Hepatocyte (in vitro differentiated cells): Measurements from ENCODE around the gene DBT. TPM values are rescaled to one million over a fixed set of nuclear protein-coding genes. Genes with fewer than 3 reads are reported as not detected.

ENCODE experiments used
- DNase-seq: peaks from one replicate; pipeline ENCODE4 v3.0.0-alpha.2; 2016; ENCODE audit warnings: low spot score
- H2AFZ ChIP-seq: fragments of 200-600 bp; sonication (generic); 2 replicates; pipeline ENCODE4 v1.6.0; 2016; ENCODE audit warnings: antibody characterized with exemption, mild to moderate bottlenecking
- H3K27ac ChIP-seq: fragments of 200-600 bp; sonication (generic); 2 replicates; pipeline ENCODE4 v1.5.1; 2016; ENCODE audit warnings: mild to moderate bottlenecking
- H3K27me3 ChIP-seq: fragments of 200-600 bp; sonication (generic); 2 replicates; pipeline ENCODE4 v1.6.1; 2016
- H3K36me3 ChIP-seq: fragments of 200-600 bp; sonication (generic); replicated peaks from 2 replicates; pipeline ENCODE4 v1.5.1; 2016; ENCODE audit warnings: low read depth; ENCODE audit not compliant: insufficient read depth
- H3K4me1 ChIP-seq: fragments of 200-600 bp; sonication (generic); 2 replicates; pipeline ENCODE4 v1.5.1; 2016; ENCODE audit warnings: mild to moderate bottlenecking, moderate library complexity; ENCODE audit not compliant: insufficient read depth
- H3K4me2 ChIP-seq: fragments of 200-600 bp; sonication (generic); 2 replicates; pipeline ENCODE4 v1.6.0; 2016
- H3K4me3 ChIP-seq: fragments of 200-600 bp; sonication (generic); 2 replicates; pipeline ENCODE4 v1.5.1; 2016; ENCODE audit warnings: mild to moderate bottlenecking
- H3K79me2 ChIP-seq: fragments of 200-600 bp; sonication (generic); 2 replicates; pipeline ENCODE4 v1.6.0; 2017; ENCODE audit warnings: mild to moderate bottlenecking
- H3K9me2 ChIP-seq: fragments of 200-600 bp; sonication (generic); replicated peaks from 2 replicates; pipeline ENCODE4 v1.6.0; 2017; ENCODE audit warnings: mild to moderate bottlenecking; ENCODE audit not compliant: insufficient read depth
- H3K9me3 ChIP-seq: fragments of 200-600 bp; sonication (generic); 2 replicates; pipeline ENCODE4 v1.5.1; 2016; ENCODE audit warnings: low read depth, mild to moderate bottlenecking
- H4K20me1 ChIP-seq: fragments of 200-600 bp; sonication (generic); 2 replicates; pipeline ENCODE4 v1.6.0; 2016; ENCODE audit warnings: mild to moderate bottlenecking; ENCODE audit not compliant: insufficient read depth, poor library complexity, severe bottlenecking
- EZH2 ChIP-seq: fragments of 200-600 bp; sonication (generic); IDR thresholded peaks from 2 replicates; pipeline ENCODE4 v1.6.1; 2016; ENCODE audit warnings: antibody characterized with exemption, mild to moderate bottlenecking, borderline replicate concordance
- EZH2phosphoT487 ChIP-seq: fragments of 200-600 bp; sonication (generic); IDR thresholded peaks from one replicate; pipeline ENCODE4 v1.6.1; 2018; ENCODE audit warnings: antibody characterized with exemption, mild to moderate bottlenecking, low read depth, moderate library complexity; ENCODE audit not compliant: unreplicated experiment, severe bottlenecking
- WGBS: methylation state at CpG from one replicate; pipeline ENCODE4 v1.1.6; 2016; ENCODE audit warnings: low lambda C conversion rate; ENCODE audit errors: missing lambda C conversion rate; 5-methylcytosine and 5-hydroxymethylcytosine counted together
- polyA plus RNA-seq: library from polyadenylated mRNA; unstranded; fragments of >200 nt; fragmentation: Nextera tagmentation; extraction: Ambion mirVana; gene quantifications from 2 replicates; pipeline ENCODE4 v1.2.1, GENCODE V29; 2016
- total RNA-seq: library from RNA; depleted of rRNA; stranded (reverse); fragments of >200 nt; gene quantifications from 2 replicates; pipeline ENCODE4 v1.2.3, GENCODE V29; 2014
- TF ChIP-seq, protein P1 (sequence below): fragments of 200-600 bp; sonication (generic); IDR thresholded peaks from 2 replicates; pipeline ENCODE4 v1.5.1; 2016; ENCODE audit warnings: antibody characterized with exemption, mild to moderate bottlenecking; ENCODE audit not compliant: poor library complexity

DBT gene
- total and polyA plus RNA-seq, 2 experiments from 2014 or later: 9.2 to 11.8 TPM

GRCh38 chr1:100147875-100148274 is 101.8 kb downstream of the DBT start:
- no peaks in the 10 kb centered on the region for H3K36me3 ChIP-seq
- H3K9me3 ChIP-seq: no peaks in the 10 kb centered on the region
- H4K20me1 ChIP-seq: no peaks in the 10 kb centered on the region
- no peak overlapping the region for H3K4me3 ChIP-seq
- H3K27me3 ChIP-seq: no peaks in the 10 kb centered on the region
- no peak overlapping the region for H3K27ac ChIP-seq
- WGBS: 95% methylated on average over 4 of the region's 4 CpGs
- H3K4me1 ChIP-seq: no peaks in the 10 kb centered on the region
- H3K9me2 ChIP-seq: no peaks in the 10 kb centered on the region
- no peaks in the 10 kb centered on the region for H3K79me2 ChIP-seq
- no peak overlapping the region for H3K4me2 ChIP-seq
- DNase-seq: no peak
- no peak for TF ChIP-seq EZH2phosphoT487
- TF ChIP-seq, protein P1, sequence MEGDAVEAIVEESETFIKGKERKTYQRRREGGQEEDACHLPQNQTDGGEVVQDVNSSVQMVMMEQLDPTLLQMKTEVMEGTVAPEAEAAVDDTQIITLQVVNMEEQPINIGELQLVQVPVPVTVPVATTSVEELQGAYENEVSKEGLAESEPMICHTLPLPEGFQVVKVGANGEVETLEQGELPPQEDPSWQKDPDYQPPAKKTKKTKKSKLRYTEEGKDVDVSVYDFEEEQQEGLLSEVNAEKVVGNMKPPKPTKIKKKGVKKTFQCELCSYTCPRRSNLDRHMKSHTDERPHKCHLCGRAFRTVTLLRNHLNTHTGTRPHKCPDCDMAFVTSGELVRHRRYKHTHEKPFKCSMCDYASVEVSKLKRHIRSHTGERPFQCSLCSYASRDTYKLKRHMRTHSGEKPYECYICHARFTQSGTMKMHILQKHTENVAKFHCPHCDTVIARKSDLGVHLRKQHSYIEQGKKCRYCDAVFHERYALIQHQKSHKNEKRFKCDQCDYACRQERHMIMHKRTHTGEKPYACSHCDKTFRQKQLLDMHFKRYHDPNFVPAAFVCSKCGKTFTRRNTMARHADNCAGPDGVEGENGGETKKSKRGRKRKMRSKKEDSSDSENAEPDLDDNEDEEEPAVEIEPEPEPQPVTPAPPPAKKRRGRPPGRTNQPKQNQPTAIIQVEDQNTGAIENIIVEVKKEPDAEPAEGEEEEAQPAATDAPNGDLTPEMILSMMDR: no peak
- TF ChIP-seq EZH2: no peak
- no peak overlapping the region for H2AFZ ChIP-seq

DNA sequence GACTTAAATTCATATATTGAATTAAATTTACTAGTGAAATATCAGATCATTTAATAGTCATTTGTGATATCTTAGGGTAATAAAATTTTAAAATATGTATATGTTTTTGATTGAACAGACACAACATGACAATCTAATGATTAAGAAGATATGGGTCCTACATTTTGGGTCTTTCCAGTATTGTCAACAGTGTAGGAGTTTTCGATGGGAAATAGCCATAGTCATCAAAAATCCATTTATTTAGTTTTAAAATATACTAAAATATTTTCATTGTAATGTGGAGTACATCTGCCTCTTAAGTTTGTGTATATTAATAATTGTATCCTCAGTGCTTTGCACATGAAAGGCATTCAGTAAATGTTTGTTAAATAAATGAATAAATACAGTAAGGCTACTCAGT is 102.7 kb downstream of the DBT start:
- TF ChIP-seq EZH2phosphoT487 (no peak), EZH2 (no peak)
- TF ChIP-seq, protein P1: no peak
- Histone ChIP-seq H4K20me1 (no peaks in the 10 kb centered on the region), H3K36me3 (no peaks in the 10 kb centered on the region), H3K4me2 (no peak overlapping the region), H3K27me3 (no peaks in the 10 kb centered on the region), H3K27ac (no peak overlapping the region), H2AFZ (no peak overlapping the region), H3K9me2 (no peaks in the 10 kb centered on the region), H3K4me3 (no peak overlapping the region), H3K9me3 (no peaks in the 10 kb centered on the region), H3K79me2 (no peaks in the 10 kb centered on the region), H3K4me1 (no peaks in the 10 kb centered on the region)
- DNase-seq: no peak
- WGBS: 97% methylated on average over 1 of the region's 1 CpG

DNA sequence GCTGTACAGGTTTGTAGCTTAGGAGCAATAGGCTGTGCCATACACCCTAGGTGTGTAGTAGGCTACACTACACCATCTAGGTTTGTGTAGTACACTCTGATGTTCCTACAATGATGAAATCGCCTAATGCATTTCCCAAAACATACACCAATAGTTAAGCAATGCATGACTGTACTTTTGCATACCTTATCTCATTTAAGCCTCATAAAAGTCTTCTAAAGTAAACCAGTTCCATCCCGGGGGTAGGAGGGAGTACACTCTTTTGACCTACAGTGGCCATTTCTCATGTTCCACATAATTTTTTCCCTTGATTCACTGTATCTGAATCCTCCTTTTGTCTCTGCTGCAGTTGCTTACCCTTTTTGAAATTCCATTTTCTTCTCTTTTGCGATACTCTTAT is 104.5 kb downstream of the DBT start:
- TF ChIP-seq, protein P1: no peak
- TF ChIP-seq EZH2 (no peak), EZH2phosphoT487 (no peak)
- H3K36me3 ChIP-seq: no peaks in the 10 kb centered on the region
- no peaks in the 10 kb centered on the region for H3K27me3 ChIP-seq
- no peaks in the 10 kb centered on the region for H3K9me3 ChIP-seq
- no peak overlapping the region for H3K4me2 ChIP-seq
- no peaks in the 10 kb centered on the region for H3K9me2 ChIP-seq
- no peak overlapping the region for H2AFZ ChIP-seq
- DNase-seq: no peak
- H3K4me3 ChIP-seq: no peak overlapping the region
- 73% methylated on average over 3 of the region's 3 CpGs for WGBS
- H3K27ac ChIP-seq: no peak overlapping the region
- H3K79me2 ChIP-seq: no peaks in the 10 kb centered on the region
- no peaks in the 10 kb centered on the region for H4K20me1 ChIP-seq
- H3K4me1 ChIP-seq: no peaks in the 10 kb centered on the region

- H3K9me3 ChIP-seq: no peaks in the 10 kb centered on the region
- no peak overlapping the region for H3K27ac ChIP-seq
- 79% methylated on average over 3 of the region's 3 CpGs for WGBS
- H3K27me3 ChIP-seq: no peaks in the 10 kb centered on the region
- H3K9me2 ChIP-seq: no peaks in the 10 kb centered on the region
- H2AFZ ChIP-seq: no peak overlapping the region
- no peak overlapping the region for H3K4me2 ChIP-seq
- H3K36me3 ChIP-seq: no peaks in the 10 kb centered on the region
- no peak overlapping the region for H3K4me3 ChIP-seq
- TF ChIP-seq, protein P1: no peak
- TF ChIP-seq EZH2phosphoT487 (no peak), EZH2 (no peak)
- DNase-seq: no peak
- no peaks in the 10 kb centered on the region for H3K4me1 ChIP-seq
- no peaks in the 10 kb centered on the region for H4K20me1 ChIP-seq
- no peaks in the 10 kb centered on the region for H3K79me2 ChIP-seq
These were observed 107.3 kb downstream of the DBT start for GRCh38 chr1:100142343-100142742.
